NCI-H2171 (cell line): ENCODE results near the gene PGR.

Experiments
- DNase-seq: peaks from one replicate; lab custom pipeline; 2025; lab: John Stamatoyannopoulos, UW

PGR gene

DNA sequence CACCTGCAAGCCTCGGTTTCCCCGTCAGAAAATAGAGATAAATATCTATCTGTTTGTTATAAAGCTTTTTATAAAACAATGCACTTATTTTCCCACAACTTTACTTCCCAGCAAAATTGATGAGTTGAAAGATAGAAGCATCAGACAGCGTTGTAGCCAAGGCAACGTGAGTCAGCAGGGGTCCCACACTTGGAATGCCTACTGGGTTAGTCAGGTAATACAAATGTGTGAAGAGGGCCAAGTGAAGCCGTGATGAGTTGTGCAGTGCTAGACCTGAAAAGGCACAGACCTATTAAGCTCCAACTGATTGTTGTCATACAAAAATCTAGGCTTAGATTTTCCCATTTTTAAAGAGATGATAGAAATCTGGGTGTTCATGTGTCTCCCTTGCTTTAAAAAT lies 118.7 kb downstream of the PGR start:
- no peak for DNase-seq

DNA sequence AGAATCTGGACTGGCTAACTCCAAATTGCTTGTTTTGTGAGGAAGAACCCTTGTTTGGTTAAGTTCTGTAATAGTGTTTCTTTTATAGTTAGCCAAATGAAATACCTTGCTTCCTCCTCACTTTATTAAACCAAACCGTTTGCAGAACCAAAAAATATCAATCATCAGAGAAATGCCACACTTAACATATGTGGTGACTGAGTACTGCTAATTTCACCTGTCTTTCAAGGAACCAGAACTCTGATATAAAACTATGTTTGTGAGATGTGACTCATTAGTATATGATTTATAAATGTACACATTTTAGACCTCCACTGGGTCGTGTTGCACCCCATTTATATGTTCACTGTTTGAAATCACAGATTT lies 119.9 kb downstream of the PGR start:
- DNase-seq = no peak

DNA sequence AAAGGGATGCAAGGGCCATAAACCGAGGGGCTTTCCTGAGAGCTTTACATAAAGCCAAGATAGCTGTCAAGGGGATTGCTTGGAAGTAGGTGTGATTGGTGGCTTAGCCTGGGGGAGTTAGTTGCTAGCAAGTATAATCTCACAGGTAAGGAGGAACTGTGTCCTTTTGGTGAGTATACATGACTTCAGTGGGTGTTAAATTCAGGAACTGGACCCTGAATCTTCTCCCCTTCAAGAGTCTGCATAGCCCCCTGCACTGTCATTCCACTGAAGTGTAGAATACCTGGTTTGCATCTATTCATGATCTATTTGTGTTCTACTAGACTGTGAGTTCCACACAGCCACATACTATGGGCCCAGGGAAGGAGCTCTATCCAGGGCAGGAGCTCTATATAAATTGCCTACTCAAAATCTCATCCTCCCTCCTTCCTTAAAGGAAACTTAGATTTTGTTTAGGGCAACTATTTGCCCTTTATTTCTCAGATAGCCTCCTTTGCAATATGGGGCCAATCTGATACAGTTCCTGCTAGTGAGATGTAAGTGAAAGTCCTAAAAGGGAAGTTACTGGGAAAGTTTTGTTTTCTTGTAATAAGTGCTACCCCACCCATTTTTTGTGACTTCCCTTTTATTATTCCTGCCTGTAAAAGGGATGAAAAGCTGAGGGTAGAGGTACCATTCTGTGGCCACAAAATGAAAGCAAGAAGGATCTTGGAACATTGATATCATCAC lies 120.5 kb downstream of the PGR start:
- DNase-seq = no peak

DNA sequence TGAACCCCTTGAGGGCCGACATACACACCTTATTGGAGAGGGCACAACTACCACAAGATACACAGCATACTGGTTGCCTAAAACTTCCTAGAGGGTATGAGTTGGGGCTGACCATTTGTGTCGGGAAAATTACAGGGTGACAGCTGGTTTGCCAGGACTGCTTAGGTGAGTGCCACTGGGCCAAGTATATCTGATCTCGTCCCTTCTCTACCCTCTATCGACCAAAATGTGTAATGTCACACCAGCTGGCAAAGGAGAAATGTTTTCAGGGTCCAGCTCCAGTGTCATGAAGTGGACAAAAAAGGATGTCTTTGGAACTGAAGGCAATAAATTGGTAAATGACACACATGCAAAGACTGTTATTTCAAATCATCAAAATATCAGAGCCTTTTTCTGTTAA lies 126.1 kb downstream of the PGR start:
- no peak for DNase-seq

DNA sequence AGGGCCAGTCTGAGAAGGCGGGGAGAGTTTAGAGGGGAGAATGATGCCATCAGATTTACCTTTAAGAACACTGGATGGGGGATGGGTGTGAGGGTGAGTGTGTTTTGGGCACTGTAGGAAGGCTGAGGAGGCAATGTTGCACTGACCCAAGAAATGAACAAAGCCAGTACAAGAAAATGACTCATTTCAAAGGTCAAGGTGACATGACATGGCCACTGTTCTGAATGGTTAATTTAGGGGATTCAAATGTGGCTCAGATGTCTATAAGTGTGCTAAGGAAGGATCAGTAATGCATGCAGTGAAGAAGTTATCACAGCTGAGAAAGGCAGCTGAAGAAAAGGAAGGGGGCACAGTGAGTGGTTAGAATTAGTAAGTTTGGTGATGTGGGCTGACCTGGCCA lies 129.9 kb downstream of the PGR start:
- DNase-seq = no peak

DNA sequence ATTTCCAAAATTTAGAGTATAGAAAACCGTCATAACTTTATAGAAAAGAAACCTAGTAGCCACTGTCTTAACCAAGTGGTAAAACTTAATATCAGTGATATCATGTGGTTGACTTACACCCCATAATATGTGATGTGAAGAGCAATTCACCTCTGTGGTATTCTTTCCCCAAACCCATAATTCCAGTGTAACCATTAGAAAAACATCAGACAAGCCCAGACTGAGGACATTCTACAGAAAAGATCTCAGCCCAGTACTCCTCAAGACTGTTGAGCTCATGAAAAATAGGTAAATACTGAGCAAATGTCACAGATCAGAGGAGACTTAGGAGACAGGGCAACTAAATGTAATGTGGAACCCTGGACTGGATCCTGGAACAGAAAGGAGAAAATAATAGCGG lies 134.6 kb downstream of the PGR start:
- no peak for DNase-seq

DNA sequence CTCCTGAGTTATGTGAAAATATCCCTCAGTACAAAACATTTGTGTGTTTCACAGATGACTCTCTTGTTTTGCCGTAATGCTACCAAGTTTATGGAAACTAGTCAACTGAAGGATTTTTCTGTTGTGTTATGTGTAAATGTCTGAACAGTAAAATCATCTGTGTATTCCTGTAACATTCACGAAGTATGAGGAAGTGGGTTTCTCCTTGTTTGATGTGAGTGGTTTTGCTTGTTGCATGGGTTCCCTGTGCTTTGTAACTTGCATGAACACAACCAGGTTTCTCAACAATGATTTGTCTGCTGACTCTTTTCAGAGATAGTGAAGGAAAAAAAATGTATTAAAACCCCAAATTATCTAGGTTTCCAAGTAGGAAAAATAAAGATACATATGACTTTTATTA lies 138.1 kb downstream of the PGR start:
- DNase-seq = no peak

DNA sequence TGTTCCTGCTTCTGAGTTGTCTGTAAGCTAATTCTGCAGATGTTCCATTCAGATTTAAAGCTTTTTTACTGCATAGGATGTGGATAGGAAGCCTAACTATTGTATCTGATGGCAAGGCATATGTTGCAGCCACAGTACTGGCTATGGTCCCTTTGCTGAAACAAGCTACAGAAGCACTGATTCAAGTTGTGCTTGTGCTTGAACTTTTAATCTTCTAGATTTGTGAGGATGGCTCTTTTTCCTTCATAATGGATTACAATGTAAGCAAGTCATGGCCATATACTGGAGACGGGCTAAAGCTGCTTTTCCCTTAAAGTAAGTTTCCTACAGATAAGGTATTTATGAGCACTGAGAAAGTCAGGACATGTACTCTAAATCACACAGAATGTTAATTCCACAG lies 138.7 kb downstream of the PGR start:
- no peak for DNase-seq

DNA sequence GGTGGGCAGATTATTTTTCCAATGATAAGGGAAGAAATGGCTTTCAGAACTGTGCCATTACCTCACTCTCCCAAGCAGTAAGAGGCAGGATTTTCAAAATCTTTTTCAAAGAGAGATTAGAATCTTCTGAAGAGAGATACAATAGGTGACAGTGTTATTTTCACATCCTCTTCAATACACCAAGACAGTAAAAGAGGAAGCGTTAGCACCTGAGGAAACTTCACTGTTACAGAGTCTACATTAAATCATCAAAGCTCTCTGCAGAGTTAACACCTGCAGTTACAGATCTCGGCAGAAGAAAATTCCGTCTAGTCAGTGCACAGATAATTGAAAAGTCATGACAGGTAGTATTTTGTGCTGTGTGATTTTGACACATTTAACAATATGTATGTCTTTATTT lies 144.9 kb downstream of the PGR start:
- no peak for DNase-seq

DNA sequence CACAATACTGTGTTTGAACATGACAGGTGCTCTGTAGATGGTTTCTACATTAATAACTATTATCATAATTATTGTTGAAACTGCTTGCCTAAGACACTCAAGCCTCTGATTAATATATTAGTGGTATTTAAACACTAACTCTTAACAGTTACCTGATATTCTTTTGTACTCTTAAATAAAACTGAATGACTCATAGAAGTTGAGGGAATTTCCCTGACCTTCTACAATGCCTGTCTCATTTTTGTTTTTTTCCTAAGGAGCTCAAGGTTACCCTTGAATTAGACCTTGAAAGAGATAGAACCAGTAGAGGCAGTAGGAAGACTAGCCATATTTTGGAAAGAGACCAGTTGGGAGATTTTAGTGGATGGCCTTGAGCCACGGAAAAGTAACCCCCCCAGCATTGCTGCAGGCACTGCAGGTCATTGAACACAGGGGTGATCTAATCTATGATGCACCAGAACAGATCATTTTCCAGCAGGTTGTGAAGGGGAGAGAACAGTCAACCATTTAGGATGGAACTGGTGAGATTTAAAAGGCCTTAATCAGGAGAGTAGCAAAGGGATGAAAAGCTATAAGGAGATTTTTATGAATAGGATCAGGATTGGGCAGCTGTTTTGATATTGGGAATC lies 148.3 kb downstream of the PGR start:
- no peak for DNase-seq

DNA sequence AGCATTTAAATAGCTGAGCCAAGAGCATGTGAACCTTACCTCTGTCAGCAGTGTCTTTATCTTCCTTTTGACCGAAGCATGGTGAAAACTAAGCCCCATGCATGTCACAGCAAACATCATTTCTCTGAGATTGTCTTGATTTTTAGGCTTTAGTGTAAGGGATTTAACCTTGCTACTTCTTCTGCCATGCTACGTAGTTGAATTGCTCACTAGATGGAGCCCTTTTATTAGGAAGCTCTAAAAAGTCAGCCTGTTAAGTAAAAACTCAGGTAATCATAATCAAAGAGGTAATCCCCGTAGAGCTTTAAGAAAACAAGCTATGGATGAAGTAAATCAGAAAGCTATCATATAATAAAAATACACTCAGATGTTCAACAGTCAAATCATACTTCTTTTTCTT lies 149.5 kb downstream of the PGR start:
- no peak for DNase-seq
